Sciatic nerve (tissue), 2 donors: ENCODE measurements around the gene PPP2R2C. TPM values are rescaled to one million over a fixed set of nuclear protein-coding genes. Genes with fewer than 3 reads are reported as not detected.

Experiments
- ATAC-seq: fragments of 200-7000 bp; cut with Tn5 transposase; one replicate; pipeline ENCODE4 v1.9.1; 2020; ENCODE audit warnings: mild to moderate bottlenecking, moderate library complexity
- DNase-seq: peaks from one replicate; pipeline ENCODE4 v3.0.0-alpha.2; 2020; ENCODE audit warnings: low spot score
- intact Hi-C: fragments of 100-400 bp; cut with DNase I; formaldehyde crosslinking; loops from one replicate; pipeline ENCODE4 v1.14.2; 2022
- total RNA-seq: library from RNA; stranded (reverse); fragmentation: NEBNext Ultra II Directional; extraction: Animal tissue kit (Norgen Biotek cat#: 25700); gene quantifications from one replicate; pipeline ENCODE4 v1.2.1, GENCODE V29; 2021
- donor health status: DM: no; HTN: no; CAD: no.
- donor health status: DM: no; HTN: no; CAD: no.

The PPP2R2C gene
- total RNA-seq, 1 donor from 2014 or later = 0.58 TPM

- intact Hi-C loops = no loop called here
- no peak for ATAC-seq
- no peak for DNase-seq
Measured at GRCh38 chr4:6360385-6360784, 112.0 kb downstream of the PPP2R2C start.

GRCh38 chr4:6359536-6360308, 112.7 kb downstream of the PPP2R2C start:
- ATAC-seq = no peak
- intact Hi-C loops = no loop called here
- DNase-seq = no peak

- intact Hi-C loops = no loop called here
- no peak for ATAC-seq
- no peak for DNase-seq
Measured at GRCh38 chr4:6357476-6357875, 114.9 kb downstream of the PPP2R2C start.

GRCh38 chr4:6356076-6356560, 116.3 kb downstream of the PPP2R2C start:
- intact Hi-C loops = no loop called here
- ATAC-seq (no peak), DNase-seq (no peak)

GRCh38 chr4:6355052-6355451, 117.4 kb downstream of the PPP2R2C start:
- no peak for DNase-seq
- intact Hi-C loops = no loop called here
- no peak for ATAC-seq

- DNase-seq (no peak), ATAC-seq (no peak)
- intact Hi-C loops = no loop called here
Measured at GRCh38 chr4:6354626-6355025, 117.8 kb downstream of the PPP2R2C start.

- DNase-seq (no peak), ATAC-seq (no peak)
- intact Hi-C loops = no loop called here
Measured at GRCh38 chr4:6354119-6354518, 118.3 kb downstream of the PPP2R2C start.

GRCh38 chr4:6352031-6352692, 120.3 kb downstream of the PPP2R2C start:
- no peak for DNase-seq
- intact Hi-C loops = no loop called here
- no peak for ATAC-seq

GRCh38 chr4:6351246-6352000, 121.0 kb downstream of the PPP2R2C start:
- DNase-seq (no peak), ATAC-seq (no peak)
- intact Hi-C loops = no loop called here

GRCh38 chr4:6350646-6351045, 121.8 kb downstream of the PPP2R2C start:
- intact Hi-C loops = no loop called here
- DNase-seq (no peak), ATAC-seq (no peak)

GRCh38 chr4:6349896-6350603, 122.4 kb downstream of the PPP2R2C start:
- DNase-seq = no peak
- ATAC-seq = no peak
- intact Hi-C loops = no loop called here

GRCh38 chr4:6348408-6348807, 124.0 kb downstream of the PPP2R2C start:
- ATAC-seq (no peak), DNase-seq (no peak)
- intact Hi-C loops = no loop called here

GRCh38 chr4:6347511-6348045, 124.8 kb downstream of the PPP2R2C start:
- DNase-seq = no peak
- intact Hi-C loops = no loop called here

GRCh38 chr4:6346373-6347110, 125.9 kb downstream of the PPP2R2C start:
- no peak for DNase-seq
- intact Hi-C loops = no loop called here
- no peak for ATAC-seq

More at GRCh38 chr4:6347511-6348045, 124.8 kb downstream of the PPP2R2C start:
- no peak for ATAC-seq

- DNase-seq (no peak), ATAC-seq (no peak)
- intact Hi-C loops = no loop called here
Measured at GRCh38 chr4:6345866-6346265, 126.5 kb downstream of the PPP2R2C start.

GRCh38 chr4:6345096-6345830, 127.2 kb downstream of the PPP2R2C start:
- ATAC-seq (no peak), DNase-seq (no peak)
- intact Hi-C loops = no loop called here

GRCh38 chr4:6343939-6344408, 128.4 kb downstream of the PPP2R2C start:
- DNase-seq = no peak
- intact Hi-C loops = no loop called here
- ATAC-seq = no peak
